ENCODE results near the gene HMGN1. TPM values are rescaled to one million over a fixed set of nuclear protein-coding genes. Genes with fewer than 3 reads are reported as not detected.
A peak's percentile ranks its signal among the peaks of the same experiment; 100 is the strongest.

HMGN1 gene
- total RNA-seq, 1 experiment from 2014 or later = 469 TPM

GRCh38 chr21:39326607-39327307, 22.1 kb downstream of the HMGN1 start:
- TF ChIP-seq ZNF121 (CRISPR knock-in tag; IDR thresholded peaks at IDR 0.05) (no peak), NR3C1 (CRISPR knock-in tag; conservative IDR thresholded peaks at IDR 0.05; ENCODE audit: low read depth) (no peak), GTF2I (CRISPR knock-in tag; conservative IDR thresholded peaks at IDR 0.05) (peak; percentile 81; the same call in 1 of the 2 replicates), MXD4 (CRISPR knock-in tag; IDR thresholded peaks at IDR 0.05; ENCODE audit: borderline replicate concordance) (no peak), ESRRA (CRISPR knock-in tag; IDR thresholded peaks at IDR 0.05; ENCODE audit: borderline replicate concordance) (no peak)
- DNase-seq (ENCODE audit: low spot score) (no peak), ATAC-seq (peak; percentile 56)
- Mint-ChIP-seq H3K27me3 (ENCODE audit: low read depth) (no peaks in the 10 kb centered on the region; the same call in 1 of the 2 replicates), H3K9me3 (peaks cover 5% of the 10 kb centered on the region), H3K4me3 (no peak overlapping the region), H3K27ac (no peak overlapping the region), H3K4me1 (peaks cover 8% of the 10 kb centered on the region; the same call in 1 of the 2 replicates), H3K36me3 (no peaks in the 10 kb centered on the region)
- POLR2A ChIA-PET = interaction anchor here (2.0 kb wide), 1 partner anchor 22 kb away, joined by 6 read pairs; the partner anchor contains the start of gene HMGN1
- CTCF ChIA-PET = interaction anchor here (0.6 to 1.0 kb wide), 2 partner anchors 17 to 54 kb away, joined by 3 read pairs; a partner anchor contains a TSS

GRCh38 chr21:39325458-39325857, 23.4 kb downstream of the HMGN1 start:
- CTCF ChIA-PET = no interaction called here

GRCh38 chr21:39321424-39321823, 27.5 kb downstream of the HMGN1 start:
- H3K4me1 Mint-ChIP-seq = no peaks in the 10 kb centered on the region; the same call in 1 of the 2 replicates
- H3K27me3 Mint-ChIP-seq (ENCODE audit: low read depth) = no peaks in the 10 kb centered on the region
- TF ChIP-seq ZNF532 (CRISPR knock-in tag; IDR thresholded peaks at IDR 0.05; ENCODE audit: borderline replicate concordance) (no peak), ZNF416 (CRISPR knock-in tag; IDR thresholded peaks at IDR 0.05) (no peak), SMAD4 (CRISPR knock-in tag; IDR thresholded peaks at IDR 0.05) (no peak), SP1 (CRISPR knock-in tag; conservative IDR thresholded peaks at IDR 0.05) (no peak), EMX1 (CRISPR knock-in tag; IDR thresholded peaks at IDR 0.05) (no peak), ATF6 (CRISPR knock-in tag; IDR thresholded peaks at IDR 0.05) (no peak), JAZF1 (CRISPR knock-in tag; IDR thresholded peaks at IDR 0.05) (no peak), CBFB (CRISPR knock-in tag; IDR thresholded peaks at IDR 0.05; ENCODE audit: low read depth) (no peak), ZNF219 (CRISPR knock-in tag; IDR thresholded peaks at IDR 0.05; ENCODE audit: borderline replicate concordance) (no peak), TEAD4 (CRISPR knock-in tag; IDR thresholded peaks at IDR 0.05) (no peak), NFE2L1 (CRISPR knock-in tag; IDR thresholded peaks at IDR 0.05) (no peak), ATF3 (CRISPR knock-in tag; conservative IDR thresholded peaks at IDR 0.05) (no peak), NFYB (CRISPR knock-in tag; conservative IDR thresholded peaks at IDR 0.05; ENCODE audit: low read depth) (no peak), FOXP4 (CRISPR knock-in tag; IDR thresholded peaks at IDR 0.05) (no peak), ZNF396 (CRISPR knock-in tag; IDR thresholded peaks at IDR 0.05; ENCODE audit: borderline replicate concordance) (no peak)
- no peak for DNase-seq (ENCODE audit: low spot score)
- no peak overlapping the region for H3K4me3 Mint-ChIP-seq
- H3K27ac Mint-ChIP-seq = no peak overlapping the region
- H3K9me3 Mint-ChIP-seq = peaks cover 2% of the 10 kb centered on the region
- no peak for ATAC-seq
- H3K36me3 Mint-ChIP-seq = no peaks in the 10 kb centered on the region
- POLR2A ChIA-PET = no interaction called here
- CTCF ChIA-PET = no interaction called here

More at GRCh38 chr21:39325458-39325857, 23.4 kb downstream of the HMGN1 start:
- no peak for ATAC-seq
- POLR2A ChIA-PET = no interaction called here
- no peaks in the 10 kb centered on the region for H3K36me3 Mint-ChIP-seq
- DNase-seq (ENCODE audit: low spot score) = no peak
- H3K4me1 Mint-ChIP-seq = peaks cover 6% of the 10 kb centered on the region; the same call in 1 of the 2 replicates
- no peak overlapping the region for H3K27ac Mint-ChIP-seq
- no peak overlapping the region for H3K4me3 Mint-ChIP-seq
- TF ChIP-seq GRHL2 (CRISPR knock-in tag; IDR thresholded peaks at IDR 0.05; ENCODE audit: insufficient replicate concordance, severe bottlenecking) (no peak), HMGA2 (CRISPR knock-in tag; IDR thresholded peaks at IDR 0.05) (peak; percentile 92)
- no peaks in the 10 kb centered on the region; the same call in 1 of the 2 replicates for H3K27me3 Mint-ChIP-seq (ENCODE audit: low read depth)
- peaks cover 5% of the 10 kb centered on the region for H3K9me3 Mint-ChIP-seq
